ENCODE results near the gene RNF40. TPM values are rescaled to one million over a fixed set of nuclear protein-coding genes. Genes with fewer than 3 reads are reported as not detected.

Gene RNF40
- total RNA-seq, 4 donors from 2014 or later = 53.8 to 81.1 (median 73.4) TPM

- H3K9me3 ChIP-seq = no peaks in the 10 kb centered on the region
- DNase-seq = no peak
- H3K36me3 ChIP-seq = peaks cover 36 to 62% (median 39%) of the 10 kb centered on the region in 3 donors
- 64 to 77% methylated on average over 10 to 13 of the region's 15 CpGs for WGBS, 2 donors
- peak overlapping the region; percentile 60 to 95 (median 84) for H3K4me3 ChIP-seq
- TF ChIP-seq CTCF (IDR thresholded peaks at IDR 0.05) (no peak), POLR2A (IDR thresholded peaks at IDR 0.05) (no peak)
- no peaks in the 10 kb centered on the region for H3K27me3 ChIP-seq
- H3K4me1 ChIP-seq = peaks cover 16 to 40% (median 18%) of the 10 kb centered on the region in 3 donors
- H3K27ac ChIP-seq = peak overlapping the region; percentile 92 to 98 (median 94)
- intact Hi-C loops (cut with DNase I) = no loop called here
These were observed 1.0 kb downstream of the RNF40 start for GRCh38 chr16:30762991-30763725.

DNA sequence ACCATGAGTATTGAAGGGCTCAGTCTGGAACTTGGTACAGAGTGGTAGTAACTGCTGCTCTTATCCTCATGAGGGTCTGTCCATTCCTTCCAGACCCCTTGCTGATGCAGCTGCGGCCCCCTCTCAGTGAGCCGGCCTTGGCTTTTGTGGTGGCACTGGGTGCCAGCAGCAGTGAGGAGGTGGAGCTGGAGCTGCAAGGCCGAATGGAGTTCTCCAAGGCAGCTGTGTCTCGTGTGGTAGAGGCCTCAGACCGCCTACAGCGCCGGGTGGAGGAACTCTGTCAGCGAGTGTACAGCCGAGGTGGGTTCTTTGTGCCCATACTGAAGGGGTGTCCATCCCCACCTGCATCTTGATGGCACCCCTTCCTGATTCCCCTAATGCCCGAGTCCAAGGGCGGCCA lies 2.0 kb downstream of the RNF40 start:
- Histone ChIP-seq H3K4me1 (peaks cover 16 to 40% (median 18%) of the 10 kb centered on the region in 3 donors), H3K4me3 (no peak overlapping the region), H3K27ac (no peak overlapping the region), H3K27me3 (no peaks in the 10 kb centered on the region), H3K36me3 (peaks cover 46 to 63% (median 49%) of the 10 kb centered on the region in 3 donors), H3K9me3 (no peaks in the 10 kb centered on the region)
- intact Hi-C loops (cut with DNase I) = no loop called here
- 80 to 100% methylated on average over 2 to 3 of the region's 11 CpGs for WGBS, 2 donors
- DNase-seq = no peak
- TF ChIP-seq CTCF (IDR thresholded peaks at IDR 0.05) = no peak
- TF ChIP-seq POLR2A (IDR thresholded peaks at IDR 0.05) = no peak

DNA sequence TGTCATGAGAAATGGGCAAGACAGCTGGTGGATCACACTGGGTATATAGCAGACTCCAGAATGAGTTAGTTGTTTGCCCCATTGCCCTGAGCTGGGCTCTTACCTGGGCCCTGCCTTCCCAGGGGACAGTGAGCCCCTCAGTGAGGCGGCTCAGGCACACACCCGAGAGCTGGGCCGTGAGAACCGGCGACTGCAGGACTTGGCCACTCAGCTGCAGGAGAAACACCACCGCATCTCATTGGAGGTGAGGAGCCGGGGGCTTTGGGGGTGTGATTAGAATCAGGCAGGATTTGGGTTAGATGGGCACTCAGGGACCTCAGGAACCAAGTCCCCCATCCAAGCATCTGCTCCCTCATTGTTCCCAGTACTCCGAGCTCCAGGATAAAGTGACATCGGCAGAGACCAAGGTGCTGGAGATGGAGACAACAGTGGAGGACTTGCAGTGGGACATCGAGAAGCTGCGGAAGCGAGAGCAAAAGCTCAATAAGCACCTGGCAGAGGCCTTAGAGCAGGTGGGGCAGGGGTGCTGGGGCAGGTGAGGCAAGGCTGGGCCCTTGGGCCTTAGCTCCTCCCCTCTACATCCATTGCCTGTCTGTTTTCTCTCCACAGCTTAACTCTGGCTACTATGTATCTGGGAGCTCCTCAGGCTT lies 2.8 kb downstream of the RNF40 start:
- no peak overlapping the region for H3K27ac ChIP-seq
- no peak for DNase-seq
- TF ChIP-seq POLR2A (IDR thresholded peaks at IDR 0.05) (no peak), CTCF (IDR thresholded peaks at IDR 0.05) (no peak)
- H3K9me3 ChIP-seq = no peaks in the 10 kb centered on the region
- WGBS, 2 donors = 95 to 96% methylated on average over 5 to 7 of the region's 12 CpGs
- peaks cover 16 to 40% (median 18%) of the 10 kb centered on the region in 3 donors for H3K4me1 ChIP-seq
- intact Hi-C loops (cut with DNase I) = no loop called here
- H3K4me3 ChIP-seq = no peak overlapping the region
- H3K36me3 ChIP-seq = peaks cover 50 to 69% (median 57%) of the 10 kb centered on the region in 3 donors
- no peaks in the 10 kb centered on the region for H3K27me3 ChIP-seq

- DNase-seq = no peak
- Histone ChIP-seq H3K27ac (no peak overlapping the region), H3K4me1 (peaks cover 10 to 26% (median 12%) of the 10 kb centered on the region in 3 donors), H3K4me3 (no peak overlapping the region), H3K36me3 (peaks cover 51 to 84% (median 69%) of the 10 kb centered on the region in 3 donors), H3K27me3 (no peaks in the 10 kb centered on the region), H3K9me3 (no peaks in the 10 kb centered on the region)
- no peak for TF ChIP-seq POLR2A (IDR thresholded peaks at IDR 0.05)
- TF ChIP-seq CTCF (IDR thresholded peaks at IDR 0.05) = no peak
- intact Hi-C loops (cut with DNase I) = no loop called here
- 87 to 91% methylated on average over 20 to 24 of the region's 29 CpGs for WGBS, 2 donors
These were observed 4.2 kb downstream of the RNF40 start for GRCh38 chr16:30766206-30766932.

GRCh38 chr16:30766933-30767284 lies 4.8 kb downstream of the RNF40 start:
- no peak for DNase-seq
- TF ChIP-seq CTCF (IDR thresholded peaks at IDR 0.05) = no peak
- no peak for TF ChIP-seq POLR2A (IDR thresholded peaks at IDR 0.05)
- Histone ChIP-seq H3K36me3 (peaks cover 57 to 89% (median 74%) of the 10 kb centered on the region in 3 donors), H3K9me3 (no peaks in the 10 kb centered on the region), H3K27me3 (no peaks in the 10 kb centered on the region), H3K27ac (no peak overlapping the region), H3K4me3 (no peak overlapping the region), H3K4me1 (peaks cover 10 to 23% (median 12%) of the 10 kb centered on the region in 3 donors)
- intact Hi-C loops (cut with DNase I) = no loop called here
- WGBS, 2 donors = 62 to 92% methylated on average over 3 to 4 of the region's 4 CpGs
